H1 (cell line): ENCODE results near the gene PALD1. TPM values are rescaled to one million over a fixed set of nuclear protein-coding genes. Genes with fewer than 3 reads are reported as not detected.

Experiments used
- CTCF ChIA-PET: fragments of 300-600 bp; sonication (Branson Sonifier 250); formaldehyde crosslinking; loops from one replicate; lab custom pipeline; 2021; ENCODE audit not compliant: partially characterized antibody; lab: Charles Lee
- POLR2A ChIA-PET: fragments of 300-600 bp; sonication (Branson Sonifier 250); formaldehyde crosslinking; loops from one replicate; lab custom pipeline; 2021; ENCODE audit warnings: inconsistent platforms; ENCODE audit not compliant: partially characterized antibody; lab: Charles Lee
- DNase-seq, 2 experiments: peaks; one replicate each; pipeline versions ENCODE4 v3.0.0 to v3.0.0-alpha.2; 2010 to 2022; ENCODE audit warnings: low spot score in 2 of 2, low read depth in 1 of 2, mixed read lengths in 1 of 2
- FAIRE-seq: peaks from 2 replicates; lab custom pipeline; 2011; peaks lifted over from hg19 to GRCh38; lab: Jason Lieb, UNC
- H2AFZ ChIP-seq: 2 replicates; pipeline ENCODE4 v1.8.1; 2012; ENCODE audit warnings: low read length, inconsistent platforms
- H2AK5ac ChIP-seq: 2 replicates; pipeline ENCODE4 v1.6.1; 2013; ENCODE audit warnings: low read depth, low read length
- H2BK120ac ChIP-seq: replicated peaks from 2 replicates; pipeline ENCODE3; 2013; ENCODE audit warnings: low read depth, low read length, inconsistent platforms
- H2BK12ac ChIP-seq: 2 replicates; pipeline ENCODE4 v1.6.1; 2013; ENCODE audit warnings: low read depth, low read length
- H2BK15ac ChIP-seq: 2 replicates; pipeline ENCODE4 v1.6.1; 2013; ENCODE audit warnings: low read length
- H2BK20ac ChIP-seq: 2 replicates; pipeline ENCODE4 v1.6.1; 2013; ENCODE audit warnings: low read length
- H2BK5ac ChIP-seq: 2 replicates; pipeline ENCODE4 v1.6.1; 2013; ENCODE audit warnings: low read depth, low read length
- H3K14ac ChIP-seq: 2 replicates; pipeline ENCODE4 v1.6.1; 2013; ENCODE audit warnings: inconsistent platforms; ENCODE audit not compliant: insufficient read length
- H3K18ac ChIP-seq: 2 replicates; pipeline ENCODE4 v1.6.1; 2013; ENCODE audit warnings: low read length; ENCODE audit errors: extremely low read depth
- H3K23ac ChIP-seq: 2 replicates; pipeline ENCODE4 v1.6.1; 2013; ENCODE audit warnings: inconsistent platforms; ENCODE audit not compliant: insufficient read length
- H3K23me2 ChIP-seq: 2 replicates; pipeline ENCODE4 v1.6.1; 2013; ENCODE audit warnings: low read depth, low read length
- H3K27ac ChIP-seq: 2 replicates; pipeline ENCODE4 v1.6.1; 2011; ENCODE audit warnings: low read depth, low read length, inconsistent platforms
- H3K27me3 ChIP-seq, 4 experiments: replicated peaks in 1 of 4; 1 replicate in 1 of 4; 2 replicates in 3 of 4; pipeline versions ENCODE4 v1.6.1 to v1.8.1; 2011 to 2013; ENCODE audit warnings: low read length in 3 of 4, mild to moderate bottlenecking in 3 of 4, inconsistent platforms in 2 of 4, mixed read lengths in 2 of 4, moderate library complexity in 1 of 4; ENCODE audit not compliant: control insufficient read depth in 3 of 4, insufficient read depth in 3 of 4; ENCODE audit errors: extremely low read depth in 1 of 4
- H3K36me3 ChIP-seq, 4 experiments: 2 replicates each; pipeline versions ENCODE4 v1.6.1 to v1.8.1; 2011 to 2013; ENCODE audit warnings: mild to moderate bottlenecking in 4 of 4, low read length in 3 of 4, moderate library complexity in 2 of 4, control low read depth in 1 of 4, inconsistent platforms in 1 of 4; ENCODE audit not compliant: insufficient read depth in 4 of 4, control insufficient read depth in 2 of 4
- H3K4ac ChIP-seq: replicated peaks from 2 replicates; pipeline ENCODE3; 2013; ENCODE audit warnings: low read length, low read depth, mixed read lengths, inconsistent platforms; ENCODE audit not compliant: insufficient read length
- H3K4me1 ChIP-seq, 4 experiments: replicated peaks in 1 of 4; 1 replicate in 1 of 4; 2 replicates in 3 of 4; pipeline versions ENCODE4 v1.6.1 to v1.8.1; 2011 to 2013; ENCODE audit warnings: low read length in 3 of 4, inconsistent platforms in 2 of 4, mixed read lengths in 1 of 4; ENCODE audit not compliant: insufficient read depth in 4 of 4, control insufficient read depth in 3 of 4
- H3K4me2 ChIP-seq, 2 experiments: 2 replicates each; pipeline versions ENCODE4 v1.6.1 to v1.8.1; 2011 to 2013; ENCODE audit warnings: low read depth in 2 of 2, low read length in 2 of 2, control low read depth in 1 of 2, inconsistent platforms in 1 of 2, mild to moderate bottlenecking in 1 of 2; ENCODE audit not compliant: insufficient read depth in 1 of 2
- H3K4me3 ChIP-seq, 4 experiments: fragments of 200-600, 300-600 bp in 1 of 4; sonication (generic), shearing (Covaris generic), sonication (Bioruptor Twin) in 1 of 4; 2 replicates each; pipeline versions ENCODE4 v1.5.1 to v1.8.1; 2011 to 2016; ENCODE audit warnings: low read length in 4 of 4, low read depth in 3 of 4, control low read depth in 2 of 4, inconsistent platforms in 2 of 4, mild to moderate bottlenecking in 2 of 4, mixed read lengths in 1 of 4, moderate library complexity in 1 of 4; ENCODE audit not compliant: insufficient read depth in 2 of 4; ENCODE audit errors: extremely low read depth in 1 of 4
- H3K56ac ChIP-seq: replicated peaks from 2 replicates; pipeline ENCODE3; 2013; ENCODE audit warnings: low read depth, mild to moderate bottlenecking, mixed read lengths, low read length, inconsistent platforms; ENCODE audit not compliant: insufficient read length
- H3K79me1 ChIP-seq: 2 replicates; pipeline ENCODE4 v1.6.1; 2013; ENCODE audit warnings: low read depth, low read length, control low read depth
- H3K79me2 ChIP-seq, 2 experiments: 2 replicates each; pipeline versions ENCODE4 v1.6.1 to v1.8.1; 2012 to 2013; ENCODE audit warnings: low read length in 2 of 2, mild to moderate bottlenecking in 2 of 2, inconsistent platforms in 1 of 2; ENCODE audit not compliant: insufficient read depth in 2 of 2, control insufficient read depth in 1 of 2
- H3K9ac ChIP-seq, 4 experiments: replicated peaks in 1 of 4; 1 replicate in 1 of 4; 2 replicates in 3 of 4; pipeline versions ENCODE4 v1.6.1 to v1.8.1; 2011 to 2013; ENCODE audit warnings: low read depth in 3 of 4, low read length in 3 of 4, control low read depth in 2 of 4, mild to moderate bottlenecking in 2 of 4, moderate library complexity in 2 of 4, inconsistent platforms in 1 of 4; ENCODE audit errors: extremely low read depth in 1 of 4
- H3K9me3 ChIP-seq, 2 experiments: 2 replicates each; pipeline versions ENCODE4 v1.6.1 to v1.8.1; 2012 to 2013; ENCODE audit warnings: mild to moderate bottlenecking in 2 of 2, moderate library complexity in 2 of 2, control low read depth in 1 of 2, inconsistent platforms in 1 of 2, low read depth in 1 of 2, low read length in 1 of 2, mixed read lengths in 1 of 2; ENCODE audit not compliant: insufficient read depth in 2 of 2
- H4K20me1 ChIP-seq, 2 experiments: replicated peaks in 1 of 2; 2 replicates each; pipeline versions ENCODE3 to v1.8.1; 2011 to 2013; ENCODE audit warnings: inconsistent platforms in 2 of 2, low read length in 2 of 2, mild to moderate bottlenecking in 1 of 2; ENCODE audit not compliant: insufficient read depth in 2 of 2, control insufficient read depth in 1 of 2
- H4K5ac ChIP-seq: 2 replicates; pipeline ENCODE4 v1.6.1; 2013; ENCODE audit warnings: low read length, low read depth, mixed read lengths, inconsistent platforms; ENCODE audit not compliant: insufficient read length
- H4K8ac ChIP-seq: 2 replicates; pipeline ENCODE4 v1.8.0; 2013; ENCODE audit warnings: mild to moderate bottlenecking, moderate library complexity, low read length, inconsistent platforms; ENCODE audit not compliant: insufficient read depth; ENCODE audit errors: extremely low read depth
- H4K91ac ChIP-seq: replicated peaks from 2 replicates; pipeline ENCODE3; 2013; ENCODE audit warnings: low read length, mixed read lengths, inconsistent platforms; ENCODE audit not compliant: insufficient read length
- POLR2AphosphoS5 ChIP-seq: IDR thresholded peaks from 2 replicates; pipeline ENCODE4 v1.6.1; 2011; ENCODE audit warnings: low read depth, low read length
- SIRT6 ChIP-seq: IDR thresholded peaks from one replicate; pipeline ENCODE4 v1.7.1; 2012; ENCODE audit warnings: low read length, inconsistent platforms
- WGBS, 2 experiments: shearing (Covaris generic) in 1 of 2; methylation state at CpG; one replicate each; pipeline versions ENCODE4 v1.1.6 to v1.1.7; 2013 to 2015; ENCODE audit warnings: low lambda C conversion rate in 2 of 2, mixed read lengths in 2 of 2, inconsistent platforms in 1 of 2, low coverage in 1 of 2, missing lambda C conversion rate in 1 of 2; ENCODE audit not compliant: insufficient replicate concordance in 2 of 2, insufficient coverage in 1 of 2, insufficient read length in 1 of 2; ENCODE audit errors: extremely low coverage in 1 of 2, missing lambda C conversion rate in 1 of 2; 5-methylcytosine and 5-hydroxymethylcytosine counted together
- polyA plus RNA-seq, 7 experiments: library from polyadenylated mRNA; depleted of rRNA in 3 of 7; stranded (reverse) in 5 of 7; unstranded in 2 of 7; fragments of >200 nt in 5 of 7; fragments of 200-250 nt in 2 of 7; gene quantifications; 1 replicate in 5 of 7; 2 replicates in 1 of 7; 4 replicates in 1 of 7; pipeline versions ENCODE4 v1.2.1 to v1.2.3, GENCODE V29; 2011 to 2013; ENCODE audit warnings: missing spikeins in 2 of 7, mixed read lengths in 2 of 7
- total RNA-seq: library from RNA; stranded (reverse); fragmentation: NEBNext Ultra II Directional; extraction: Animal tissue kit (Norgen Biotek cat#: 25700); gene quantifications from 2 replicates; pipeline ENCODE4 v1.2.1, GENCODE V29; 2021

PALD1 gene
- total and polyA plus RNA-seq, 2 of the 8 experiments (the other 6 are each of a cell fraction or from before 2014, with no cell fraction given), result 13.3 to 32.8 TPM

- H3K23me2 ChIP-seq, result peaks cover 17% of the 10 kb centered on the region; the same call in 1 of the 2 replicates
These were observed 1.8 kb downstream of the PALD1 start for GRCh38 chr10:70480239-70480861.

More at GRCh38 chr10:70480239-70480861, 1.8 kb downstream of the PALD1 start:
- ChIA-PET POLR2A (interaction anchor here (1.3 to 1.6 kb wide), 3 partner anchors 8 to 26 kb away, joined by 4 to 7 read pairs (median 5); no protein-coding TSS in a partner anchor), CTCF (interaction anchor here (0.7 to 43.0 kb wide), 10 partner anchors 8 to 215 kb away, joined by 3 to 908 read pairs (median 6); no protein-coding TSS in a partner anchor)
- Histone ChIP-seq H4K8ac (no peak overlapping the region), H2AFZ (no peak overlapping the region), H2BK15ac (peak overlapping the region; percentile 95), H3K56ac (no peak overlapping the region), H3K9ac (no peak overlapping the region), H2BK20ac (0 out of 2 replicates have a peak overlapping the region, but pooled peaks have one; percentile 80), H3K18ac (peak overlapping the region; percentile 71), H4K91ac (no peak overlapping the region), H3K27ac (no peak overlapping the region), H4K5ac (no peak overlapping the region), H2BK120ac (no peak overlapping the region), H3K4ac (no peak overlapping the region), H2BK5ac (peak overlapping the region; percentile 60; the same call in 1 of the 2 replicates), H3K4me1 (peaks cover 9 to 22% (median 18%) of the 10 kb centered on the region in 4 experiments), H3K4me2 (peak overlapping the region; percentile 72 to 94), H3K79me1 (peaks cover 4% of the 10 kb centered on the region), H2AK5ac (peak overlapping the region; percentile 46; the same call in 1 of the 2 replicates), H2BK12ac (peak overlapping the region; percentile 81; the same call in 1 of the 2 replicates), H3K23ac (no peak overlapping the region), H3K27me3 (peaks cover 0 to 6% (median 2%) of the 10 kb centered on the region in 4 experiments; a peak in 3 of 7 replicates), H3K79me2 (peaks cover 0 to 25% of the 10 kb centered on the region in 2 experiments; a peak in 3 of 4 replicates), H3K36me3 (no peaks in the 10 kb centered on the region), H3K14ac (no peak overlapping the region), H3K4me3 (peak overlapping the region in 1 of 4 experiments; percentile 84; a peak in 1 of 8 replicates), H4K20me1 (peaks cover 0 to 7% of the 10 kb centered on the region in 2 experiments), H3K9me3 (no peaks in the 10 kb centered on the region)
- peak in 1 of 2 experiments; percentile 47 for DNase-seq
- no peak for TF ChIP-seq SIRT6
- TF ChIP-seq POLR2AphosphoS5, result no peak
- no peak for FAIRE-seq
- WGBS, 2 experiments, result 81% methylated on average over 8 of the region's 9 CpGs; no CpG with 5 or more reads in 1 of the 2 experiments
